SK-N-SH (cell line): ENCODE data around the gene RCAN2.

Source experiments
- CTCF ChIP-seq: fragments of 200-600 bp; sonication (generic); IDR thresholded peaks from 2 replicates; pipeline ENCODE4 v1.6.1; 2017; ENCODE audit warnings: antibody characterized with exemption, mild to moderate bottlenecking, moderate library complexity
- MAX ChIP-seq: IDR thresholded peaks from 2 replicates; pipeline ENCODE4 v1.4.0; 2012; ENCODE audit warnings: low read depth
- RAD21 ChIP-seq: IDR thresholded peaks from 2 replicates; pipeline ENCODE4 v1.6.1; 2012; ENCODE audit warnings: mild to moderate bottlenecking, low read length
- RCOR1 ChIP-seq: fragments of 150-350 bp; IDR thresholded peaks from 2 replicates; pipeline ENCODE4 v1.6.1; 2017; ENCODE audit warnings: antibody characterized with exemption, low read length
- TAF1 ChIP-seq: IDR thresholded peaks from 2 replicates; pipeline ENCODE4 v1.6.1; 2012; ENCODE audit warnings: low read depth, mild to moderate bottlenecking, low read length, moderate library complexity, borderline replicate concordance
- USF2 ChIP-seq: fragments of 150-350 bp; IDR thresholded peaks from 2 replicates; pipeline ENCODE4 v1.6.1; 2017; ENCODE audit warnings: antibody characterized with exemption, low read length, low read depth, borderline replicate concordance
- YY1 ChIP-seq: IDR thresholded peaks from 2 replicates; pipeline ENCODE4 v1.4.0; 2012; ENCODE audit warnings: low read depth, mild to moderate bottlenecking

- TF ChIP-seq CTCF (no peak), YY1 (no peak), MAX (no peak), TAF1 (no peak), USF2 (no peak), RAD21 (no peak), RCOR1 (no peak)
Measured at GRCh38 chr6:46291880-46292279, 199.4 kb downstream of the RCAN2 start.
